Transverse colon (tissue), 4 donors: ENCODE measurements around the gene ASIP. TPM values are rescaled to one million over a fixed set of nuclear protein-coding genes. Genes with fewer than 3 reads are reported as not detected.
A peak's percentile ranks its signal among the peaks of the same experiment; 100 is the strongest.

Source experiments
- DNase-seq: peaks from one replicate; pipeline ENCODE4 v3.0.0-alpha.2; 2019
- H3K27ac ChIP-seq, 4 donors: fragments of 200-600 bp; sonication (generic); 2 replicates each; pipeline ENCODE4 v1.5.1; 2016 to 2018; ENCODE audit warnings: inconsistent platforms in 4 of 4
- H3K27me3 ChIP-seq: fragments of 200-600 bp; sonication (generic); 2 replicates; pipeline ENCODE4 v1.5.1; 2017; ENCODE audit warnings: inconsistent platforms
- H3K36me3 ChIP-seq, 4 donors: fragments of 200-600 bp; sonication (generic); 2 replicates each; pipeline ENCODE4 v1.5.1; 2017 to 2019; ENCODE audit warnings: inconsistent platforms in 4 of 4
- H3K4me1 ChIP-seq, 4 donors: fragments of 200-600 bp; sonication (generic); 2 replicates each; pipeline ENCODE4 v1.5.1; 2017 to 2020; ENCODE audit warnings: inconsistent platforms in 4 of 4
- H3K4me3 ChIP-seq, 4 donors: fragments of 200-600 bp; sonication (generic); 1 replicate in 1 of 4; 2 replicates in 3 of 4; pipeline versions ENCODE4 v1.5.1 to v1.6.1; 2017 to 2019; ENCODE audit warnings: inconsistent platforms in 4 of 4
- H3K9me3 ChIP-seq, 2 donors: fragments of 200-600 bp; sonication (generic); 2 replicates each; pipeline ENCODE4 v1.5.1; 2017 to 2019; ENCODE audit warnings: inconsistent platforms in 2 of 2
- EP300 ChIP-seq: sonication (generic); formaldehyde crosslinking; IDR thresholded peaks from one replicate; pipeline ENCODE4 v1.6.1; 2017; ENCODE audit warnings: antibody characterized with exemption, low read depth
- POLR2A ChIP-seq: fragments of 450-650 bp; IDR thresholded peaks from one replicate; pipeline ENCODE4 v1.6.1; 2016; ENCODE audit warnings: antibody characterized with exemption, mild to moderate bottlenecking, moderate library complexity
- POLR2AphosphoS5 ChIP-seq, 3 donors: sonication (generic); formaldehyde crosslinking; IDR thresholded peaks; one replicate each; pipeline ENCODE4 v1.6.1; 2016; ENCODE audit warnings: antibody characterized with exemption in 3 of 3
- WGBS, 2 donors: methylation state at CpG; one replicate each; pipeline ENCODE4 v1.1.5; 2018; ENCODE audit warnings: low coverage in 1 of 2; 5-methylcytosine and 5-hydroxymethylcytosine counted together
- in situ Hi-C, 4 donors: fragments of 200-750 bp; cut with MboI; loops; one replicate each; pipeline versions ENCODE4 v1.15.0 to v1.15.1; 2017; ENCODE audit warnings: low sequenced_read_pairs in 3 of 4, low pct_ligation_motif_present in 1 of 4, low pct_unique_long_range_greater_than_20kb in 1 of 4
- intact Hi-C: fragments of 100-400 bp; cut with DNase I; formaldehyde crosslinking; loops from one replicate; pipeline ENCODE4 v1.15.1; 2023; ENCODE audit warnings: low total_unique reads
- total RNA-seq, 4 donors: library from RNA; depleted of rRNA; stranded (reverse); fragments of >200 nt; gene quantifications; one replicate each; pipeline ENCODE4 v1.1.0, GENCODE V29; 2016
- TF ChIP-seq, protein P1 (sequence below), 5 experiments: fragments of 200-600 bp in 3 of 5; fragments of 450-650 bp in 2 of 5; sonication (generic) in 3 of 5; IDR thresholded peaks; 1 replicate in 2 of 5; 2 replicates in 3 of 5; pipeline ENCODE4 v1.5.1; 2016 to 2017; ENCODE audit warnings: antibody characterized with exemption in 5 of 5, inconsistent platforms in 3 of 5, mild to moderate bottlenecking in 2 of 5, moderate library complexity in 1 of 5

ASIP gene
- total RNA-seq, 4 donors from 2014 or later = not detected

DNA sequence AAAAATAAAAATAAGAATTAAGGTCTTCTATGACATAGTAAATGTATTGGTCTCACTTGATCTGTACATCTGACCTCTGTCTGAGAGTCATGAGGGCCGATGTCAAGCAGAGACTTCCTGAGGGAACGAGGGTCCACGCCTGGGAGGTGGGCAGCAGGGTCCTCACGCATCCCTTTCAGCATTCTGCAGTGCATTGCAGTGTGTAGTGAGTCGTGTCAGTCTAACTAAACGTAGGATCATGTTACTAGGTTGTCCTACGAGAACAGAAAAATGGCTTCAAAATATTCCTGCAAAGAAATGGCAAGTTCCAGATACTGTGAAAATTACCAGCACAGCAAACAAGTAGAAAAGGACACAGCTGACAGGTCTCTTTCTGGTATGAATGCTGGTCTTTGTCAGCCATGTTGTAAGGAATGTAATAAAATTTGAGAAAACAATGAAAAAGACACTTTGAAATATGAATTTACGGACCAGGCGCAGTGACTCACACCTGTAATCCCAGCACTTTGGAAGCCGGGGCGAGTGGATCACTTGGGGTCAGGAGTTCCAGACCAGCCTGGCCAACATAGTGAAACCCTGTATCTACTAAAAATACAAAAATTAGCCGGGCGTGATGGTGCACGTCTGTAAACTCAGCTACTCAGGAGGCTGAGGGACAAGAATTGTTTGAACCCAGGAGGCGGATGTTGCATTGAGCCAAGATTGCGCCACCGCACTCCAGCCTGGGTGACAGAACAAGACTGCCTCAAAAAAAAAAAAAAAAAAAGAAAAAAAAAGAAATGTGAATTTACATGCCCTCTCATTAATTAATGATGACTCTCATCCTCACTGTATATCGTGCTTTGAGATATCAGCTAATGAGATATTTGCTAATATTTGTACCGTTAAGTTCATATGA is 64.4 kb downstream of the ASIP start:
- H3K27ac ChIP-seq = no peak overlapping the region
- H3K9me3 ChIP-seq = no peaks in the 10 kb centered on the region
- WGBS, 2 donors = 78 to 81% methylated on average over 4 to 19 of the region's 19 CpGs
- peaks cover 13 to 31% (median 20%) of the 10 kb centered on the region in 4 donors for H3K4me1 ChIP-seq
- H3K27me3 ChIP-seq = no peaks in the 10 kb centered on the region
- DNase-seq = no peak
- in situ Hi-C loops = loop anchor here (25.0 kb wide), 4 partner anchors 182 to 457 kb away; partner anchors contain the start of genes DYNLRB1 (in 2 of the 4) and TP53INP2 (in 1 of the 4)
- TF ChIP-seq POLR2A (no peak), EP300 (no peak), POLR2AphosphoS5 (IDR thresholded peaks at IDR 0.05) (no peak)
- TF ChIP-seq, protein P1, sequence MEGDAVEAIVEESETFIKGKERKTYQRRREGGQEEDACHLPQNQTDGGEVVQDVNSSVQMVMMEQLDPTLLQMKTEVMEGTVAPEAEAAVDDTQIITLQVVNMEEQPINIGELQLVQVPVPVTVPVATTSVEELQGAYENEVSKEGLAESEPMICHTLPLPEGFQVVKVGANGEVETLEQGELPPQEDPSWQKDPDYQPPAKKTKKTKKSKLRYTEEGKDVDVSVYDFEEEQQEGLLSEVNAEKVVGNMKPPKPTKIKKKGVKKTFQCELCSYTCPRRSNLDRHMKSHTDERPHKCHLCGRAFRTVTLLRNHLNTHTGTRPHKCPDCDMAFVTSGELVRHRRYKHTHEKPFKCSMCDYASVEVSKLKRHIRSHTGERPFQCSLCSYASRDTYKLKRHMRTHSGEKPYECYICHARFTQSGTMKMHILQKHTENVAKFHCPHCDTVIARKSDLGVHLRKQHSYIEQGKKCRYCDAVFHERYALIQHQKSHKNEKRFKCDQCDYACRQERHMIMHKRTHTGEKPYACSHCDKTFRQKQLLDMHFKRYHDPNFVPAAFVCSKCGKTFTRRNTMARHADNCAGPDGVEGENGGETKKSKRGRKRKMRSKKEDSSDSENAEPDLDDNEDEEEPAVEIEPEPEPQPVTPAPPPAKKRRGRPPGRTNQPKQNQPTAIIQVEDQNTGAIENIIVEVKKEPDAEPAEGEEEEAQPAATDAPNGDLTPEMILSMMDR (IDR thresholded peaks at IDR 0.05) = no peak
- H3K36me3 ChIP-seq = no peaks in the 10 kb centered on the region
- intact Hi-C loops = no loop called here
- no peak overlapping the region for H3K4me3 ChIP-seq

DNA sequence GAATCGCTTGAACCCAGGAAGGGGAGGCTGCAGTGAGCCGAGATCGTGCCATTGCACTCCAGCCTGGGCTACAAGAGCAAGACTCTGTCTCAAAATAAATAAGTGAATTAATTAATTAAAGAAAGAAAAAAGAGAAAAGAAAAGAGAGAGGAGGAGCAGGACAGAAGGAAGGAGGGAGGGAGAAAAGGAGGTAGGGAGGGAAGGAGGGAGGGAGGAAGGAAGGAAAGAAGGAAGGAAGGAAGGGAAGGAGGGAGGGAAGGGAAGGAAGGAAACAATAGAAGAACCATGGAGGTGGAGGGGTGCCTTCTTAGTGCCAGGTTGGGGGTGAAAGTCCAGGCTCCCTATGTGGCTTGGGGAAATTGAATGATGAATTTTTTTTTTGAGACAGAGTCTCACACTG is 68.5 kb downstream of the ASIP start:
- no peaks in the 10 kb centered on the region for H3K9me3 ChIP-seq
- H3K36me3 ChIP-seq = no peaks in the 10 kb centered on the region
- TF ChIP-seq POLR2A (no peak), EP300 (no peak), POLR2AphosphoS5 (IDR thresholded peaks at IDR 0.05) (no peak)
- TF ChIP-seq, protein P1 (IDR thresholded peaks at IDR 0.05) = no peak
- WGBS, 2 donors = 90 to 95% methylated on average over 3 of the region's 3 CpGs
- intact Hi-C loops = no loop called here
- in situ Hi-C loops = loop anchor here (10.0 to 25.0 kb wide), 5 partner anchors 178 to 453 kb away; partner anchors contain the start of genes DYNLRB1 (in 2 of the 4) and TP53INP2 (in 1 of the 4)
- peaks cover 6 to 30% (median 24%) of the 10 kb centered on the region in 4 donors for H3K4me1 ChIP-seq
- peaks cover 13% of the 10 kb centered on the region for H3K27me3 ChIP-seq
- no peak overlapping the region for H3K4me3 ChIP-seq
- peak overlapping the region in 1 of 4 donors; percentile 79 for H3K27ac ChIP-seq
- DNase-seq = no peak

DNA sequence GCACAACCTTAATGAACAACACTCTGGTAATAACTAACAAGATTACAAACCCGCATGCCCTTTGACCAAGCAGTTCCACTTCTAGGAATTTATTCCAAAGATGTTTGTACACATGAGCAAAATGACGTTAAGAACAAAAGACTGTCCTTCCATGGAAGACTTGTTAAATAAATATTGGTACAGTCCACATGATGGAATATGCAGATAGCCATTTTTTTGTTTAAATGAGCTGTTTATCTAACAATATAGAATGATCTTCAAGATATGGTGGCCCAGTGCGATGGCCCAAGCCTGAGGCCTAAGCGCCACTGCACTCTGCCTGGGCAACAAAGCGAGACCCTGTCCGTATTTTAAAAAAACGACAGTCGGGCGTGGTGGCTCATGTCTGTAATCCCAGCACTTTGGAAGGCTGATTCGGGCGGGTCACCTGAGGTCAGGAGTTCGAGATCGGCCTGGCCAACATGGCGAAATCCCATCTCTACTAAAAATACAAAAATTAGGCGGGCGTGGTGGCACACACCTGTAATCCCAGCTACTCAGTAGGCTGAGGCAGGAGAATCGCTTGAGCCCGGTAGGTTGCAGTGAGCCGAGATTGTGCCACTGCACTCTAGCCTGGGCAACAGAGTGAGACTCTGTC is 69.4 kb downstream of the ASIP start:
- no peaks in the 10 kb centered on the region for H3K9me3 ChIP-seq
- no peak for DNase-seq
- H3K4me3 ChIP-seq = peak overlapping the region in 2 of 4 donors; percentile 8 to 35
- H3K27ac ChIP-seq = peak overlapping the region; percentile 71 to 79 (median 74)
- no peaks in the 10 kb centered on the region for H3K36me3 ChIP-seq
- WGBS, 2 donors = 36 to 65% methylated on average over 4 to 19 of the region's 19 CpGs
- H3K27me3 ChIP-seq = peaks cover 13% of the 10 kb centered on the region
- in situ Hi-C loops (loop anchor here (10.0 to 25.0 kb wide), 5 partner anchors 177 to 452 kb away; partner anchors contain the start of genes DYNLRB1 (in 2 of the 4) and TP53INP2 (in 1 of the 4)), intact Hi-C loops (no loop called here)
- peaks cover 6 to 30% (median 24%) of the 10 kb centered on the region in 4 donors for H3K4me1 ChIP-seq
- TF ChIP-seq EP300 (no peak), POLR2A (no peak), POLR2AphosphoS5 (IDR thresholded peaks at IDR 0.05) (no peak)
- TF ChIP-seq, protein P1 (IDR thresholded peaks at IDR 0.05) = no peak
